OCI-LY3 (cell line): ENCODE measurements around the gene BROX.

Experiments
- H2AFZ ChIP-seq: fragments of 200-600, 300-600 bp; shearing (Covaris generic); 2 replicates; pipeline ENCODE4 v1.6.0; 2014; ENCODE audit warnings: antibody characterized with exemption, low read depth, low read length
- H3K27ac ChIP-seq: fragments of 200-600, 300-600 bp; sonication (generic); 2 replicates; pipeline ENCODE4 v1.5.1; 2014; ENCODE audit warnings: mild to moderate bottlenecking, low read length, moderate library complexity, mixed read lengths
- H3K27me3 ChIP-seq: fragments of 200-600, 300-600 bp; sonication (generic); 2 replicates; pipeline ENCODE4 v1.6.1; 2014; ENCODE audit warnings: low read depth, low read length, mixed read lengths
- H3K36me3 ChIP-seq: fragments of 200-600, 300-600 bp; sonication (generic); replicated peaks from 2 replicates; pipeline ENCODE3; 2014; ENCODE audit warnings: low read depth, low read length, mixed read lengths
- H3K4me1 ChIP-seq: fragments of 300-600, 200-600 bp; sonication (generic); 2 replicates; pipeline ENCODE4 v1.6.1; 2014; ENCODE audit warnings: low read length, mixed read lengths
- H3K4me2 ChIP-seq: fragments of 200-600, 300-600 bp; sonication (generic); 2 replicates; pipeline ENCODE4 v1.6.1; 2014; ENCODE audit warnings: low read length, mixed read lengths
- H3K4me3 ChIP-seq: fragments of 300-600, 200-600 bp; sonication (generic); 2 replicates; pipeline ENCODE4 v1.5.1; 2014; ENCODE audit warnings: antibody characterized with exemption, mild to moderate bottlenecking, low read length, moderate library complexity
- H3K79me2 ChIP-seq: fragments of 300-600, 200-600 bp; shearing (Covaris generic); 2 replicates; pipeline ENCODE4 v1.6.1; 2014; ENCODE audit warnings: mild to moderate bottlenecking, low read length, mixed read lengths
- H3K9ac ChIP-seq: fragments of 300-600, 200-600 bp; shearing (Covaris generic); 2 replicates; pipeline ENCODE4 v1.6.0; 2014; ENCODE audit warnings: mild to moderate bottlenecking, low read length, moderate library complexity
- H3K9me3 ChIP-seq: fragments of 200-600, 300-600 bp; shearing (Covaris generic); 2 replicates; pipeline ENCODE4 v1.6.1; 2014; ENCODE audit warnings: low read length, mixed read lengths; ENCODE audit not compliant: insufficient read depth
- H4K20me1 ChIP-seq: fragments of 200-600, 300-600 bp; sonication (generic); 2 replicates; pipeline ENCODE4 v1.6.1; 2016; ENCODE audit warnings: low read length, mixed read lengths; ENCODE audit not compliant: insufficient read depth
- EZH2phosphoT487 ChIP-seq: fragments of 200-600 bp; shearing (Covaris generic); IDR thresholded peaks from 2 replicates; pipeline ENCODE4 v1.6.1; 2018; ENCODE audit warnings: antibody characterized with exemption, mixed run types, low read depth
- TF ChIP-seq, protein P1 (sequence below): fragments of 200-600, 300-600 bp; sonication (generic); IDR thresholded peaks from 2 replicates; pipeline ENCODE4 v1.5.1; 2014; ENCODE audit warnings: antibody characterized with exemption, low read length, low read depth

Gene BROX

DNA sequence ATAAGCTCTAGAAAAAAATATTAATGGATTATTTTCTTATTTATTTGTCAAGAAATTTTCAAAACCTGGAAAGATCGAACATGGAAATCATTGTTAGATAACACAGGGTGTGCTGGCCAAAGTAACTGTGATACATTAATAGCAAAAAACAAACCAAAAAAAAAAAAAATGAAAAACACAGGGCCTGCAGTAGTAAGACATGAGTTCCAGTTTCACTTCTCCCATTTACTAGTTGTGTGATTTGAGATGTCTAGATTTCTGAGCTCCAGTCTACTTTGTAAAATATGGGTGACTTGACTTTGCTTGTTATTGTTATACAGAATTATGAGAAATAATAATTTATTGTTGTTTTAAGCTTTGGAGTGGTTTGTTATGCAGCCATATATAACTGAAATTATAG lies 38.3 kb downstream of the BROX start:
- peak overlapping the region; percentile 10 for H3K4me2 ChIP-seq
- H3K36me3 ChIP-seq: no peaks in the 10 kb centered on the region
- no peak overlapping the region for H3K9ac ChIP-seq
- H3K27me3 ChIP-seq: 0 out of 2 replicates have a peak, but pooled peaks cover 3% of the 10 kb centered on the region
- no peak overlapping the region for H3K27ac ChIP-seq
- H2AFZ ChIP-seq: no peak overlapping the region
- H3K9me3 ChIP-seq: no peaks in the 10 kb centered on the region
- peaks cover 16% of the 10 kb centered on the region for H3K4me1 ChIP-seq
- H3K79me2 ChIP-seq: no peaks in the 10 kb centered on the region
- H4K20me1 ChIP-seq: no peaks in the 10 kb centered on the region
- no peak for TF ChIP-seq EZH2phosphoT487
- TF ChIP-seq, protein P1, sequence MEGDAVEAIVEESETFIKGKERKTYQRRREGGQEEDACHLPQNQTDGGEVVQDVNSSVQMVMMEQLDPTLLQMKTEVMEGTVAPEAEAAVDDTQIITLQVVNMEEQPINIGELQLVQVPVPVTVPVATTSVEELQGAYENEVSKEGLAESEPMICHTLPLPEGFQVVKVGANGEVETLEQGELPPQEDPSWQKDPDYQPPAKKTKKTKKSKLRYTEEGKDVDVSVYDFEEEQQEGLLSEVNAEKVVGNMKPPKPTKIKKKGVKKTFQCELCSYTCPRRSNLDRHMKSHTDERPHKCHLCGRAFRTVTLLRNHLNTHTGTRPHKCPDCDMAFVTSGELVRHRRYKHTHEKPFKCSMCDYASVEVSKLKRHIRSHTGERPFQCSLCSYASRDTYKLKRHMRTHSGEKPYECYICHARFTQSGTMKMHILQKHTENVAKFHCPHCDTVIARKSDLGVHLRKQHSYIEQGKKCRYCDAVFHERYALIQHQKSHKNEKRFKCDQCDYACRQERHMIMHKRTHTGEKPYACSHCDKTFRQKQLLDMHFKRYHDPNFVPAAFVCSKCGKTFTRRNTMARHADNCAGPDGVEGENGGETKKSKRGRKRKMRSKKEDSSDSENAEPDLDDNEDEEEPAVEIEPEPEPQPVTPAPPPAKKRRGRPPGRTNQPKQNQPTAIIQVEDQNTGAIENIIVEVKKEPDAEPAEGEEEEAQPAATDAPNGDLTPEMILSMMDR: no peak
- H3K4me3 ChIP-seq: no peak overlapping the region

DNA sequence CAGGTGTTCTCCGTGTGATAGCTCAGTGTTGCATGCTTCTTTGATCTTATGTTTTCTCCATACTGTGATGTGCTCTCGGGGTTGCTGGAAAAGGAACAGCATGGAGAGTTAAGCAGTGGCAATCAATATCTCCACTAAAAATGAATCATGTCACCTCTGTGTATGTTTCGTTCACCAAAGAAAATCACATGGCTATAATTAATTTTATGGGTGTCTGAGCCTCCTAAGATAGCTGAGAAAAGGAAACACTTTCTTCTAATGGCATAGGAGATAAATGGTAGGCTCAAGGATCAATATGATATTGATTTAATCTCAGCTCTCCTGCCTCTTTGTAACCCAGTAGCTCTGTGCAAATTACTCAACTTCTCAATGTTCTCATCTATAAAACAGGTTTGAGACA lies 38.9 kb downstream of the BROX start:
- no peaks in the 10 kb centered on the region for H3K9me3 ChIP-seq
- H2AFZ ChIP-seq: no peak overlapping the region
- H3K79me2 ChIP-seq: no peaks in the 10 kb centered on the region
- peak overlapping the region; percentile 10 for H3K4me2 ChIP-seq
- no peak overlapping the region for H3K27ac ChIP-seq
- no peaks in the 10 kb centered on the region for H4K20me1 ChIP-seq
- no peak overlapping the region for H3K4me3 ChIP-seq
- no peaks in the 10 kb centered on the region for H3K36me3 ChIP-seq
- no peak overlapping the region for H3K9ac ChIP-seq
- H3K27me3 ChIP-seq: peaks cover 3% of the 10 kb centered on the region; the same call in 1 of the 2 replicates
- peaks cover 16% of the 10 kb centered on the region for H3K4me1 ChIP-seq
- TF ChIP-seq, protein P1: no peak
- no peak for TF ChIP-seq EZH2phosphoT487

DNA sequence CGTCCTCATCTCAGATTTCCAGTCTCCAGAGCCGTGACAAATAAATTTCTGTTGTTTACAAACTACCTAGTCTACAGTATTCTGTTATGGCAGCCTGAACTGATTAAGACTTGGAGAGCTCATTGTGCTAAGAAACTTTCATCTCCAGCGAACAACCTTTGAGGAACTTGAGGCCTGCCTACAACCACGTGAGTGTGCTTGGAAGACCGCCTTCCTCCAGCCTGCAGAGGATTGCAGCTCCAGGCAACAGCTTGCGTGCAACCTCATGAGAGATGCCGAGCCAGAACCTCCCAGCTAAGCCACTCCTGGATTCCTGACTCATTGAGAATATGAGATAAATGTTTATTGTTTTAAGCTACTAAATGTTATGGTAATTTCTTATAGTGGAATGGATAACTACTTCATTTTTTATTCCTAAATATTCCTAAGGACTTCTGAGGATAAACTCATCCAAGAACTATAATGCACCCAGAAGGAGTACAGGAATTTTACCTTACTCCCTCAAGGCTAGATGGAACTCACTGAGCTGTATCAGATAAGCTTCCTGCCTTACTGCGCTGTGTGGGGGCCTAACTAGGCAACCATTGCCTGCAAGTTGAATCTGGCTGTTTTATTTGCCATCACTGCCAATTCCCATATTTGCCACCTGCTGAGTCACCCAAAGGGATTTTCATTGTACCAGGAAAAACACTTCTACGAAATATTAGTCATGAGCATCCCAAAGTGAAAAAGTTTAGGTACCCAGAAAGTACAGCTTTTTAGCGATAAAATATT lies 42.2 kb downstream of the BROX start:
- Histone ChIP-seq H4K20me1 (no peaks in the 10 kb centered on the region), H3K9me3 (no peaks in the 10 kb centered on the region), H3K9ac (no peak overlapping the region), H3K36me3 (no peaks in the 10 kb centered on the region), H3K27me3 (no peaks in the 10 kb centered on the region; the same call in 1 of the 2 replicates), H3K4me2 (no peak overlapping the region), H3K79me2 (no peaks in the 10 kb centered on the region), H3K4me3 (no peak overlapping the region), H3K4me1 (peaks cover 12% of the 10 kb centered on the region), H2AFZ (no peak overlapping the region), H3K27ac (no peak overlapping the region)
- TF ChIP-seq, protein P1: no peak
- no peak for TF ChIP-seq EZH2phosphoT487

DNA sequence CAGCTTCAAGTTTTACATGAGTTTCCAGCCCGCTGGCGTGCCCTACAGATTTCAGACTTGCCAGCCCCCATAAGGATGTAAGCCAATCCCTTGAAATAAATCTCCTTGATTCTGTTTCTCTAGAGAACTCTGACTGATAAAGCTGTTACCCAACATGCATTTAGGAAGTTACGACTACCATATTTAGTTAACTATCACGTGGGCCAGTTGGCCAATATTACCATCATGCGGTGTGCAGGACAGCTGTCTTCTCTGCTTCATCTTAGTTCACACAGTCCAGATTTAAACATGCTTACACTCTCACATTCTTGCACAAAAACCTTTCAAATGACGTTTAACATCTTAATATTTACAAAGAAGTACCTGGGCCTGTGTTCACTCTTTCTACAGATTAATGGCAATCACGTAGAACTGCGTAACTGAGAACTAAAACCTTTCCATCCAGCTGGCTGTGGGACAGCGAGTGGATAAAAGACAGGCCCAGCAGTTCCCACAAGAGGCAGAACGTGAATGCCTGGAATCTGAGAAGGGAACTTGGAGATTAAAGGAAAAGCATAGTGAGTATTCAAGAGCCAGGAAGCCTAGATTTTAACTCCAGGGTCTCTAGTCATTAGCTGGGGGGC lies 45.4 kb downstream of the BROX start:
- no peak overlapping the region for H2AFZ ChIP-seq
- no peak overlapping the region for H3K4me2 ChIP-seq
- H3K79me2 ChIP-seq: no peaks in the 10 kb centered on the region
- TF ChIP-seq, protein P1: no peak
- TF ChIP-seq EZH2phosphoT487: no peak
- no peak overlapping the region for H3K4me3 ChIP-seq
- H3K9me3 ChIP-seq: no peaks in the 10 kb centered on the region
- H3K36me3 ChIP-seq: no peaks in the 10 kb centered on the region
- no peaks in the 10 kb centered on the region; the same call in 1 of the 2 replicates for H3K27me3 ChIP-seq
- no peak overlapping the region for H3K9ac ChIP-seq
- no peaks in the 10 kb centered on the region for H3K4me1 ChIP-seq
- no peak overlapping the region for H3K27ac ChIP-seq
- H4K20me1 ChIP-seq: no peaks in the 10 kb centered on the region
